ENCODE measurements around the gene TOP2A.
A peak's percentile ranks its signal among the peaks of the same experiment; 100 is the strongest.

TOP2A gene

GRCh38 chr17:40343219-40344119 lies 74.2 kb downstream of the TOP2A start:
- no peak for DNase-seq

- no peak for DNase-seq
These were observed 75.0 kb downstream of the TOP2A start for GRCh38 chr17:40342504-40343218.

GRCh38 chr17:40341808-40342503 lies 75.7 kb downstream of the TOP2A start:
- DNase-seq: peak; percentile 78

GRCh38 chr17:40340880-40341807 lies 76.6 kb downstream of the TOP2A start:
- DNase-seq: peak; percentile 85

GRCh38 chr17:40340327-40340726 lies 77.4 kb downstream of the TOP2A start:
- no peak for DNase-seq

- no peak for DNase-seq
These were observed 78.6 kb downstream of the TOP2A start for GRCh38 chr17:40338941-40339649.
